RWPE2 (cell line): ENCODE data around the gene EFNA5.
A peak's percentile ranks its signal among the peaks of the same experiment; 100 is the strongest.

Experiments
- ATAC-seq: fragments of 200-7000 bp; cut with Tn5 transposase; 3 replicates; pipeline ENCODE4 v1.9.1; 2021; ENCODE audit warnings: low read depth
- DNase-seq: peaks from one replicate; pipeline ENCODE4 v3.0.0-alpha.2; 2020; ENCODE audit warnings: low spot score
- H3K27ac ChIP-seq: fragments of 450-650 bp; 2 replicates; pipeline ENCODE4 v1.5.1; 2017; ENCODE audit warnings: mild to moderate bottlenecking; ENCODE audit not compliant: poor library complexity, severe bottlenecking
- H3K27me3 ChIP-seq: fragments of 250-450 bp; sonication (Bioruptor Pico); 2 replicates; pipeline ENCODE4 v1.5.1; 2021; ENCODE audit warnings: mild to moderate bottlenecking, moderate library complexity; ENCODE audit not compliant: insufficient read depth, poor library complexity, severe bottlenecking
- H3K36me3 ChIP-seq: fragments of 250-450 bp; sonication (Bioruptor Pico); 2 replicates; pipeline ENCODE4 v1.5.1; 2020; ENCODE audit warnings: low read depth, mild to moderate bottlenecking, moderate library complexity
- H3K4me1 ChIP-seq: fragments of 250-450 bp; sonication (Bioruptor Pico); 2 replicates; pipeline ENCODE4 v1.5.1; 2021; ENCODE audit warnings: mild to moderate bottlenecking, moderate library complexity; ENCODE audit not compliant: insufficient read depth, poor library complexity, severe bottlenecking
- H3K4me3 ChIP-seq: fragments of 250-450 bp; sonication (Bioruptor Pico); 2 replicates; pipeline ENCODE4 v1.5.1; 2021; ENCODE audit warnings: mild to moderate bottlenecking, moderate library complexity; ENCODE audit not compliant: severe bottlenecking
- H3K9me3 ChIP-seq: fragments of 250-450 bp; sonication (Bioruptor Pico); 2 replicates; pipeline ENCODE4 v1.5.1; 2021; ENCODE audit warnings: mild to moderate bottlenecking, moderate library complexity; ENCODE audit not compliant: severe bottlenecking
- TF ChIP-seq, protein P1 (sequence below): fragments of 450-650 bp; IDR thresholded peaks from one replicate; pipeline ENCODE4 v1.5.1; 2017; ENCODE audit warnings: mild to moderate bottlenecking, moderate library complexity; ENCODE audit not compliant: poor library complexity, severe bottlenecking

The EFNA5 gene

DNA sequence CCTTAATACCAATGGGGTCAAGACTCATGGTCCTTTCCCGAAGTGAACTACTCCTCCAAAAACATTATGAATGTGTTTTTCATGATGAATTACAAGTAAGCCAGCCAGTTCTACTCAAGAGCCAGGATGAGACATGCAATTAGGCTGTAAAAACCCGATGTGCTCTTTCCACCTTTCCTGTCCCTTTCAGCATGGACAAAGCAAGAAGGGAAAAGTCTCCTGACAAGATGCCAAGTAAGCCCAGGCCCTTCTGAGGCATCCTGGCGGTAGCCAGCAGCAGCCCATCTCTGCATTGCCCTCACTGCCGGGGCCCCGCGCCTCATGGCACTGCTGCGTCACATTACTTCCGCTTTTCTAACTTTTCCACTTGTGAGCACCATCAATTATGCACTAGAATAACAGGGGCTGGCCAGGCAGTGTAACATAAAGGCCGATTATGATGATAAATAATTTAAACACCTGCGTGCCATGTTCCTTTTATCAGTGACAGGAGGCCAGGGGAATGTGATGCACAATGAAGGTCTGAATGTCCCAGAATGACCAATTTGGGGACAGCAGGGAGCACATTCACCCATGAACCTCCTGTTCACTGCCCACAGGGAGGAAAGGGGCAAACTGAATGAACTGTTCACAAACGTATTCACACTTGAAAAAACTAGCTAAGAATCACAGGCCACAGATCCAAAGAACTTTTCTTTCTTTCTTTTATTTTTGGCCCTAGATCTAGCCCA, 37.4 kb downstream of the EFNA5 start:
- no peaks in the 10 kb centered on the region for H3K36me3 ChIP-seq
- no peaks in the 10 kb centered on the region for H3K27me3 ChIP-seq
- no peak overlapping the region for H3K4me3 ChIP-seq
- DNase-seq (no peak), ATAC-seq (no peak)
- TF ChIP-seq, protein P1, sequence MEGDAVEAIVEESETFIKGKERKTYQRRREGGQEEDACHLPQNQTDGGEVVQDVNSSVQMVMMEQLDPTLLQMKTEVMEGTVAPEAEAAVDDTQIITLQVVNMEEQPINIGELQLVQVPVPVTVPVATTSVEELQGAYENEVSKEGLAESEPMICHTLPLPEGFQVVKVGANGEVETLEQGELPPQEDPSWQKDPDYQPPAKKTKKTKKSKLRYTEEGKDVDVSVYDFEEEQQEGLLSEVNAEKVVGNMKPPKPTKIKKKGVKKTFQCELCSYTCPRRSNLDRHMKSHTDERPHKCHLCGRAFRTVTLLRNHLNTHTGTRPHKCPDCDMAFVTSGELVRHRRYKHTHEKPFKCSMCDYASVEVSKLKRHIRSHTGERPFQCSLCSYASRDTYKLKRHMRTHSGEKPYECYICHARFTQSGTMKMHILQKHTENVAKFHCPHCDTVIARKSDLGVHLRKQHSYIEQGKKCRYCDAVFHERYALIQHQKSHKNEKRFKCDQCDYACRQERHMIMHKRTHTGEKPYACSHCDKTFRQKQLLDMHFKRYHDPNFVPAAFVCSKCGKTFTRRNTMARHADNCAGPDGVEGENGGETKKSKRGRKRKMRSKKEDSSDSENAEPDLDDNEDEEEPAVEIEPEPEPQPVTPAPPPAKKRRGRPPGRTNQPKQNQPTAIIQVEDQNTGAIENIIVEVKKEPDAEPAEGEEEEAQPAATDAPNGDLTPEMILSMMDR: no peak
- no peak overlapping the region for H3K27ac ChIP-seq
- no peaks in the 10 kb centered on the region for H3K9me3 ChIP-seq
- H3K4me1 ChIP-seq: no peaks in the 10 kb centered on the region

DNA sequence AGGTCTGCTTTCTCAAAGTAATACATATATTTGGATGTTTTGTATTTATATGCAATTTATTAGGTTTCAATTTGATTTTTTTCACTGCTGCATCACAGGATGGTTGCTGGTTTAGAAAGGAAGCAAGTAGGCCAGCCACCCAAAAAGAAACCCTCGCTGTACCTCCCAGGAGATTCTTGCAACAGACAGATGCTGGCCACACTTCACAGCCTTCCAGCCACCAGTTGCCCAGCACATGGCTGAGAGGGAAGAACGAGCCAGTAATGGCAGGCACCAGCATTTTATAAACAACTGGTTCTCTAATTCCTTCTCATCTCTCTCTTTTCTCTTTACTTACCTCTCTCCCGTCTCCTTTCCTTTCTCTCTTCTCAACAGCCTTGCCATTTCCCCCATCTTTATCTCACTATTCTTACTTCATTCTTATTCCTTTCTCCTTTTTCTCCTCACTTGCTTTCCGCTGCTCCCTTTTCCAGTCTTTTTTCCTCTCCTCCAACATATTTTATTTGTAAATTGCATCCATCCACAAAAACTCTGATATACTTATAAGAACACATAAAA, 38.9 kb downstream of the EFNA5 start:
- Histone ChIP-seq H3K9me3 (no peaks in the 10 kb centered on the region), H3K27ac (no peak overlapping the region)
- ATAC-seq: no peak

DNA sequence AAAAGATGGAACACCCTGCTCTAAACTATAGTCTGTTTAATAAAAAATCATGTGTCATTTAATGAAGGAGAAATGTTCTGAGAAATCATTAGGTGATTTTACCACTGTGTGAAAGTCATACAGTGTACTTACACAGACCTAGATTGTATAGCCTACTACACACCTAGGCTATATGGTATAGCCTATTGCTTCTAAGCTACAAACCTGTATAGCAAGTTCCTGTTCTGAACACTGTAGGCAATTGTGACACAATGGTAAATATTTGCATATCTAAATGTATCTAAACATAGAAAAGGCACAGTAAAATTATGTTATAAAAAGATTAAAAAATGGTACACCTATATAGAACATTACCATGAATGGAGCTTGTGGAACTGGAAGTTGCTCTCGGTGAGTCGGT, 40.6 kb downstream of the EFNA5 start:
- Histone ChIP-seq H3K27ac (no peak overlapping the region), H3K27me3 (no peaks in the 10 kb centered on the region), H3K9me3 (no peaks in the 10 kb centered on the region), H3K36me3 (peaks cover 5% of the 10 kb centered on the region; the same call in 1 of the 2 replicates), H3K4me1 (no peaks in the 10 kb centered on the region), H3K4me3 (no peak overlapping the region)
- TF ChIP-seq, protein P1: no peak
- DNase-seq (no peak), ATAC-seq (0 out of 3 replicates have a peak, but pooled peaks have one; percentile 21)

More for the DNA sequence above, 38.9 kb downstream of the EFNA5 start:
- no peak for DNase-seq
- Histone ChIP-seq H3K4me3 (no peak overlapping the region), H3K36me3 (no peaks in the 10 kb centered on the region), H3K27me3 (no peaks in the 10 kb centered on the region), H3K4me1 (no peaks in the 10 kb centered on the region)
- TF ChIP-seq, protein P1: no peak

DNA sequence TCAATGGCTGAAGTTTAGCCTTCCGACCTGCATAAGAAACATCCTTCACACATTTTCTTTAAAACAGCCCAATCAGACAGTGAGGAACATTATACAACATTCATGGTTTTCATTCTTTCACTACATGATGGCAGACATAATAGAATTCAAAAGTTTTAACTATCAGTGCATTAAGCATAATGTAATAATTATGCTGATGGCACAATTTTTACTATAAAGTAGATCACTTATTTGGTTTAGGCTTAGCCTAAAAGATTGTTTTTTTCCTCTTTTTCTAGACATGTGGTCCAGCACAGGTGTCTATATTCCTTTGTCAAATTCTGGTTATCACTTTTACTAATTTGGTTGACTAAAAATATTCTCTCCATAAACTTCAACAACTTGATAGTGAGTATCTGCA, 46.5 kb downstream of the EFNA5 start:
- Histone ChIP-seq H3K27ac (no peak overlapping the region), H3K36me3 (peaks cover 8% of the 10 kb centered on the region; the same call in 1 of the 2 replicates), H3K27me3 (no peaks in the 10 kb centered on the region), H3K9me3 (no peaks in the 10 kb centered on the region), H3K4me3 (no peak overlapping the region), H3K4me1 (peaks cover 3% of the 10 kb centered on the region)
- TF ChIP-seq, protein P1: no peak
- no peak for DNase-seq
- no peak for ATAC-seq

DNA sequence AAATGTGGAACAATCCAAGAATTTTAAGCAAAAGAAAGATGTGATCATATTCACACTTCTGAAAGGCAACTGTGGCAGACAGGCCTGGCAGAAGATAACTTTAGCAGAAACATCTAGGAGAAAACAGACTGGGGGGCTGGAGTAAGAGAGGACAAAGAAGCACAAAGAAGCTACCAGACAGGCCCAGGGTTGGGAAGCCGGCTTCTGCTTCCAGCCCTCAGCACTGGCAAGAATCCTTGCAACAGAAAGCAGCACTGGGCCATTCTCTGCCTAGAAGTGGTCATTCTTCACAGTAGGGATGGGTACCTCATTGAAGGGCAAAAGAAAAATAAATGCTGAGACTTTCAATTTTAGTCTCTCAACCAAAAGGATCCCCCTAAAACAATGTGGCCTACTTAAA, 49.6 kb downstream of the EFNA5 start:
- ATAC-seq (no peak), DNase-seq (no peak)
- Histone ChIP-seq H3K4me3 (no peak overlapping the region), H3K27ac (no peak overlapping the region), H3K36me3 (peaks cover 8% of the 10 kb centered on the region; the same call in 1 of the 2 replicates), H3K27me3 (no peaks in the 10 kb centered on the region), H3K4me1 (peaks cover 9% of the 10 kb centered on the region), H3K9me3 (no peaks in the 10 kb centered on the region)
- TF ChIP-seq, protein P1: no peak
